Loucy (cell line): Measurements from ENCODE around the gene GNLY.

Experiments
- H2AFZ ChIP-seq: fragments of 200-600 bp; sonication (generic); 2 replicates; pipeline ENCODE4 v1.6.0; 2016; ENCODE audit warnings: antibody characterized with exemption, mild to moderate bottlenecking, low read length, moderate library complexity
- H3F3A ChIP-seq: fragments of 200-600 bp; 2 replicates; pipeline ENCODE4 v1.6.0; 2016; ENCODE audit warnings: antibody characterized with exemption, low read depth, mild to moderate bottlenecking
- H3K27me3 ChIP-seq: fragments of 200-600 bp; sonication (generic); 2 replicates; pipeline ENCODE4 v1.6.1; 2014; ENCODE audit warnings: low read length, mild to moderate bottlenecking; ENCODE audit not compliant: insufficient read depth, poor library complexity, severe bottlenecking
- H3K36me3 ChIP-seq: fragments of 200-600 bp; sonication (generic); 2 replicates; pipeline ENCODE4 v1.6.1; 2016; ENCODE audit warnings: low read length; ENCODE audit not compliant: insufficient read depth
- H3K4me1 ChIP-seq: fragments of 200-600 bp; sonication (generic); 2 replicates; pipeline ENCODE4 v1.5.1; 2014; ENCODE audit warnings: low read length, mild to moderate bottlenecking; ENCODE audit not compliant: insufficient read depth, poor library complexity, severe bottlenecking
- H3K4me2 ChIP-seq: fragments of 200-600 bp; sonication (generic); 2 replicates; pipeline ENCODE4 v1.6.0; 2014; ENCODE audit warnings: antibody characterized with exemption, low read length, low read depth, mild to moderate bottlenecking; ENCODE audit not compliant: poor library complexity, severe bottlenecking
- H3K4me3 ChIP-seq: fragments of 200-600 bp; sonication (generic); 2 replicates; pipeline ENCODE4 v1.5.1; 2014; ENCODE audit warnings: low read length, mild to moderate bottlenecking, mixed read lengths; ENCODE audit not compliant: poor library complexity, severe bottlenecking
- H3K79me2 ChIP-seq: fragments of 200-600 bp; sonication (generic); 2 replicates; pipeline ENCODE4 v1.6.1; 2014; ENCODE audit warnings: low read length; ENCODE audit not compliant: insufficient read depth
- H3K9ac ChIP-seq: fragments of 200-600 bp; sonication (generic); 2 replicates; pipeline ENCODE4 v1.6.0; 2014; ENCODE audit warnings: mild to moderate bottlenecking, low read depth, low read length, moderate library complexity; ENCODE audit not compliant: poor library complexity, severe bottlenecking
- H3K9me2 ChIP-seq: fragments of 200-600 bp; sonication (generic); replicated peaks from 2 replicates; pipeline ENCODE4 v1.6.1; 2016; ENCODE audit warnings: low read depth, low read length, mixed read lengths
- H3K9me3 ChIP-seq: fragments of 200-600 bp; sonication (generic); 2 replicates; pipeline ENCODE4 v1.6.1; 2014; ENCODE audit warnings: mild to moderate bottlenecking, antibody characterized with exemption, low read length, low read depth; ENCODE audit not compliant: insufficient read depth
- H4K20me1 ChIP-seq: fragments of 200-600 bp; sonication (generic); 2 replicates; pipeline ENCODE4 v1.6.0; 2014; ENCODE audit warnings: antibody characterized with exemption, low read length, mild to moderate bottlenecking; ENCODE audit not compliant: insufficient read depth, poor library complexity, severe bottlenecking
- EZH2phosphoT487 ChIP-seq: fragments of 200-600 bp; IDR thresholded peaks from 2 replicates; pipeline ENCODE4 v1.6.1; 2018; ENCODE audit warnings: antibody characterized with exemption, mild to moderate bottlenecking, moderate library complexity, borderline replicate concordance
- TF ChIP-seq, protein P1 (sequence below): fragments of 200-600 bp; sonication (generic); conservative IDR thresholded peaks from 2 replicates; pipeline ENCODE4 v1.5.1; 2014; ENCODE audit warnings: mild to moderate bottlenecking, antibody characterized with exemption, low read length

The GNLY gene

GRCh38 chr2:85694052-85695025, at the start of gene GNLY:
TSS of gene GNLY (plus strand) at chr2:85694358. CDS start at chr2:85694419, 61 bp downstream.
- Histone ChIP-seq H3K9me2 (no peaks in the 10 kb centered on the region), H3K9me3 (no peaks in the 10 kb centered on the region), H3K36me3 (no peaks in the 10 kb centered on the region), H3K27me3 (no peaks in the 10 kb centered on the region), H3K4me2 (no peak within 1 kb of the TSS), H3F3A (no peaks in the 10 kb centered on the region), H3K9ac (no peak within 1 kb of the TSS), H3K79me2 (no peaks in the 10 kb centered on the region), H4K20me1 (no peaks in the 10 kb centered on the region), H3K4me1 (peaks cover 9% of the 10 kb centered on the region), H3K4me3 (no peak within 1 kb of the TSS), H2AFZ (no peak within 1 kb of the TSS)
- no peak for TF ChIP-seq EZH2phosphoT487
- TF ChIP-seq, protein P1, sequence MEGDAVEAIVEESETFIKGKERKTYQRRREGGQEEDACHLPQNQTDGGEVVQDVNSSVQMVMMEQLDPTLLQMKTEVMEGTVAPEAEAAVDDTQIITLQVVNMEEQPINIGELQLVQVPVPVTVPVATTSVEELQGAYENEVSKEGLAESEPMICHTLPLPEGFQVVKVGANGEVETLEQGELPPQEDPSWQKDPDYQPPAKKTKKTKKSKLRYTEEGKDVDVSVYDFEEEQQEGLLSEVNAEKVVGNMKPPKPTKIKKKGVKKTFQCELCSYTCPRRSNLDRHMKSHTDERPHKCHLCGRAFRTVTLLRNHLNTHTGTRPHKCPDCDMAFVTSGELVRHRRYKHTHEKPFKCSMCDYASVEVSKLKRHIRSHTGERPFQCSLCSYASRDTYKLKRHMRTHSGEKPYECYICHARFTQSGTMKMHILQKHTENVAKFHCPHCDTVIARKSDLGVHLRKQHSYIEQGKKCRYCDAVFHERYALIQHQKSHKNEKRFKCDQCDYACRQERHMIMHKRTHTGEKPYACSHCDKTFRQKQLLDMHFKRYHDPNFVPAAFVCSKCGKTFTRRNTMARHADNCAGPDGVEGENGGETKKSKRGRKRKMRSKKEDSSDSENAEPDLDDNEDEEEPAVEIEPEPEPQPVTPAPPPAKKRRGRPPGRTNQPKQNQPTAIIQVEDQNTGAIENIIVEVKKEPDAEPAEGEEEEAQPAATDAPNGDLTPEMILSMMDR = no peak

- Histone ChIP-seq H3K27me3 (no peaks in the 10 kb centered on the region), H3K4me1 (no peaks in the 10 kb centered on the region), H3F3A (no peaks in the 10 kb centered on the region), H3K9me2 (no peaks in the 10 kb centered on the region), H3K79me2 (no peaks in the 10 kb centered on the region), H4K20me1 (no peaks in the 10 kb centered on the region), H2AFZ (no peak overlapping the region), H3K4me3 (no peak overlapping the region), H3K9me3 (no peaks in the 10 kb centered on the region), H3K4me2 (no peak overlapping the region), H3K9ac (no peak overlapping the region), H3K36me3 (peaks cover 96% of the 10 kb centered on the region)
- no peak for TF ChIP-seq EZH2phosphoT487
- TF ChIP-seq, protein P1 = no peak
Measured at GRCh38 chr2:85644909-85645308, 49.2 kb upstream of the GNLY start.

DNA sequence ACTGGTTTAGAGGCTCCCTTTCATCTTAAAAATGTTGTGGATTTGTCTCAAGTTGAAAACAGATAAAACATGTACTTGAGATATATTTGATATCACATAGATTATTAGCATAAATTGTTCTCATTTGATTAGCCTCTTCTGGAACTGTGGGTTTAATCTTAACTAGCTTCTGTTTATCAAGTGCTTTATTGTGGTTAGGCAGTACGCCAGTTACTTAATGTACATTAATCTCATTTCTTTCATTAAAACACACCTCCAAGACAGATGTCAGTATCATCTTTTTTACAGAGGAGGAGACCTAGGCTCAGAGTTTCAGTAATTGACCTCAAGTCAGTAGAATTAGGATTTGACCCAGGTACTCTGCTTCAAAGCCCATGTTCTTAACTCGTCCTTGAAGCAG, 48.0 kb upstream of the GNLY start:
- no peaks in the 10 kb centered on the region for H4K20me1 ChIP-seq
- H3K79me2 ChIP-seq = no peaks in the 10 kb centered on the region
- H3K4me1 ChIP-seq = no peaks in the 10 kb centered on the region
- no peaks in the 10 kb centered on the region for H3K27me3 ChIP-seq
- no peak overlapping the region for H3K4me2 ChIP-seq
- H3K9ac ChIP-seq = no peak overlapping the region
- H3K9me2 ChIP-seq = no peaks in the 10 kb centered on the region
- H3F3A ChIP-seq = no peaks in the 10 kb centered on the region
- peaks cover 97% of the 10 kb centered on the region for H3K36me3 ChIP-seq
- no peak for TF ChIP-seq EZH2phosphoT487
- TF ChIP-seq, protein P1 = no peak
- no peak overlapping the region for H3K4me3 ChIP-seq
- no peaks in the 10 kb centered on the region for H3K9me3 ChIP-seq
- H2AFZ ChIP-seq = no peak overlapping the region
